Panc1 (cell line): ENCODE measurements around the gene MICAL2. TPM values are rescaled to one million over a fixed set of nuclear protein-coding genes. Genes with fewer than 3 reads are reported as not detected.

Experiments used
- ATAC-seq: fragments of 200-7000 bp; cut with Tn5 transposase; 2 replicates; pipeline ENCODE4 v1.9.1; 2020; ENCODE audit warnings: mild to moderate bottlenecking, moderate library complexity
- BruUV-seq: library from RNA; stranded (reverse); fragments of 400-500 nt; replicated peaks from 2 replicates; lab custom pipeline; 2021; lab: Mats Ljungman, UMichigan
- CTCF ChIA-PET: fragments of 300-600 bp; sonication (Branson Sonifier 250); formaldehyde crosslinking; loops from one replicate; lab custom pipeline; 2022; ENCODE audit warnings: antibody characterized with exemption; lab: Charles Lee
- POLR2A ChIA-PET: fragments of 300-600 bp; sonication (Branson Sonifier 250); formaldehyde crosslinking; loops from one replicate; lab custom pipeline; 2022; ENCODE audit warnings: antibody characterized with exemption; lab: Charles Lee
- DNase-seq: peaks from one replicate; pipeline ENCODE4 v3.0.0-alpha.2; 2010; ENCODE audit warnings: low read depth, low spot score
- H3K27ac ChIP-seq: 2 replicates; pipeline ENCODE4 v1.5.1; 2011; ENCODE audit warnings: mild to moderate bottlenecking, low read length, inconsistent platforms
- H3K27me3 ChIP-seq: fragments of 200-500 bp; sonication (Bioruptor generic); 2 replicates; pipeline ENCODE4 v1.6.0; 2014; ENCODE audit warnings: low read length, inconsistent platforms; ENCODE audit not compliant: control insufficient read depth, insufficient read depth
- H3K36me3 ChIP-seq: fragments of 200-500 bp; sonication (Bioruptor generic); 2 replicates; pipeline ENCODE4 v1.5.1; 2014; ENCODE audit warnings: inconsistent platforms, mild to moderate bottlenecking, low read length, moderate library complexity; ENCODE audit not compliant: control insufficient read depth, insufficient read depth
- H3K4me1 ChIP-seq: 2 replicates; pipeline ENCODE4 v1.5.1; 2011; ENCODE audit warnings: inconsistent platforms, mild to moderate bottlenecking, low read length, moderate library complexity; ENCODE audit not compliant: control insufficient read depth, insufficient read depth
- H3K4me3 ChIP-seq, 2 experiments: 2 replicates each; pipeline ENCODE4 v1.5.1; 2011 to 2012; ENCODE audit warnings: low read depth in 2 of 2, low read length in 2 of 2, mild to moderate bottlenecking in 2 of 2, inconsistent platforms in 1 of 2, moderate library complexity in 1 of 2
- H3K9me3 ChIP-seq: fragments of 200-500 bp; sonication (Bioruptor generic); 2 replicates; pipeline ENCODE4 v1.5.1; 2014; ENCODE audit warnings: low read depth, mild to moderate bottlenecking, inconsistent platforms, low read length, moderate library complexity; ENCODE audit not compliant: control insufficient read depth, insufficient read depth
- POLR2AphosphoS5 ChIP-seq: IDR thresholded peaks from 2 replicates; pipeline ENCODE4 v1.6.1; 2012; ENCODE audit warnings: mild to moderate bottlenecking, low read depth, low read length, moderate library complexity
- SIN3A ChIP-seq: IDR thresholded peaks from 2 replicates; pipeline ENCODE4 v1.6.1; 2012; ENCODE audit warnings: low read depth, mild to moderate bottlenecking, low read length, moderate library complexity, borderline replicate concordance; ENCODE audit not compliant: insufficient read depth
- TCF7L2 ChIP-seq: IDR thresholded peaks from 2 replicates; pipeline ENCODE4 v1.6.1; 2011; ENCODE audit warnings: mild to moderate bottlenecking, low read depth, low read length, inconsistent platforms
- in situ Hi-C: cut with HindIII; loops from 2 replicates; pipeline ENCODE4 v1.10.0; 2016; ENCODE audit warnings: low sequenced_read_pairs, low pct_unique_long_range_greater_than_20kb
- intact Hi-C: fragments of 100-400 bp; cut with micrococcal nuclease; formaldehyde crosslinking; loops from one replicate; pipeline ENCODE4 v1.10.0; 2022; ENCODE audit not compliant: unreplicated experiment
- total RNA-seq: library from RNA; stranded (reverse); gene quantifications from one replicate; pipeline ENCODE4 v1.2.1, GENCODE V29; 2021; ENCODE audit not compliant: unreplicated experiment
- TF ChIP-seq, protein P1 (sequence below), 2 experiments: IDR thresholded peaks; 2 replicates each; pipeline ENCODE4 v1.6.1; 2011 to 2012; ENCODE audit warnings: low read depth in 2 of 2, control low read depth in 1 of 2, low read length in 1 of 2, mild to moderate bottlenecking in 1 of 2, moderate library complexity in 1 of 2; ENCODE audit not compliant: insufficient read depth in 1 of 2
- TF ChIP-seq, protein P2 (sequence below): fragments of 450-650 bp; IDR thresholded peaks from 2 replicates; pipeline ENCODE4 v1.5.1; 2017; ENCODE audit warnings: mild to moderate bottlenecking

The MICAL2 gene
- total RNA-seq, 1 experiment from 2014 or later, result 199 TPM

DNA sequence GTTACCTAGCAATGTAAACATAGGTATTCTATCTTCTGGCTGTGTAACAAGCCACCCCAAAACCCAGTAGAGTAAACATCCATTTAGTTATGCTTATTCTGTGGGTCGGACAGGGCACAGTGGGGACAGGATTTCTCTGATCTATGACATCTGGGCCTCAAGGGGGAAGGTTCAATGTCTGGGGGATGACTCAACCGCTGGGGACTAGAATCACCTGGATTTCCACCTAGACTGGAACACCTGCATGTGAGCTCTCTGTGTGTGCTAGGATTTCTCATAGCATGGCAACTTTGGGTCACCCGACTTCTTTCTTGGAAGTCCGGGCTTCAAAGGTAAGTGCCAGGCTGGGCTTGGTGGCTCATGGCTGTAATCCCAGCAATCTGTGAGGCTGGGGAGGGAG, 36.5 kb upstream of the MICAL2 start:
- DNase-seq (no peak), ATAC-seq (no peak)
- Histone ChIP-seq H3K4me3 (no peak overlapping the region), H3K27ac (peak overlapping the region; percentile 58), H3K9me3 (no peaks in the 10 kb centered on the region), H3K4me1 (no peaks in the 10 kb centered on the region), H3K27me3 (no peaks in the 10 kb centered on the region), H3K36me3 (no peaks in the 10 kb centered on the region)
- POLR2A ChIA-PET, result no interaction called here
- in situ Hi-C loops (no loop called here), intact Hi-C loops (no loop called here)
- CTCF ChIA-PET, result no interaction called here
- no TSS peak for BruUV-seq
- no peak for TF ChIP-seq POLR2AphosphoS5
- TF ChIP-seq, protein P1, sequence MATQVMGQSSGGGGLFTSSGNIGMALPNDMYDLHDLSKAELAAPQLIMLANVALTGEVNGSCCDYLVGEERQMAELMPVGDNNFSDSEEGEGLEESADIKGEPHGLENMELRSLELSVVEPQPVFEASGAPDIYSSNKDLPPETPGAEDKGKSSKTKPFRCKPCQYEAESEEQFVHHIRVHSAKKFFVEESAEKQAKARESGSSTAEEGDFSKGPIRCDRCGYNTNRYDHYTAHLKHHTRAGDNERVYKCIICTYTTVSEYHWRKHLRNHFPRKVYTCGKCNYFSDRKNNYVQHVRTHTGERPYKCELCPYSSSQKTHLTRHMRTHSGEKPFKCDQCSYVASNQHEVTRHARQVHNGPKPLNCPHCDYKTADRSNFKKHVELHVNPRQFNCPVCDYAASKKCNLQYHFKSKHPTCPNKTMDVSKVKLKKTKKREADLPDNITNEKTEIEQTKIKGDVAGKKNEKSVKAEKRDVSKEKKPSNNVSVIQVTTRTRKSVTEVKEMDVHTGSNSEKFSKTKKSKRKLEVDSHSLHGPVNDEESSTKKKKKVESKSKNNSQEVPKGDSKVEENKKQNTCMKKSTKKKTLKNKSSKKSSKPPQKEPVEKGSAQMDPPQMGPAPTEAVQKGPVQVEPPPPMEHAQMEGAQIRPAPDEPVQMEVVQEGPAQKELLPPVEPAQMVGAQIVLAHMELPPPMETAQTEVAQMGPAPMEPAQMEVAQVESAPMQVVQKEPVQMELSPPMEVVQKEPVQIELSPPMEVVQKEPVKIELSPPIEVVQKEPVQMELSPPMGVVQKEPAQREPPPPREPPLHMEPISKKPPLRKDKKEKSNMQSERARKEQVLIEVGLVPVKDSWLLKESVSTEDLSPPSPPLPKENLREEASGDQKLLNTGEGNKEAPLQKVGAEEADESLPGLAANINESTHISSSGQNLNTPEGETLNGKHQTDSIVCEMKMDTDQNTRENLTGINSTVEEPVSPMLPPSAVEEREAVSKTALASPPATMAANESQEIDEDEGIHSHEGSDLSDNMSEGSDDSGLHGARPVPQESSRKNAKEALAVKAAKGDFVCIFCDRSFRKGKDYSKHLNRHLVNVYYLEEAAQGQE (IDR thresholded peaks at IDR 0.05; ENCODE audit: insufficient read depth in 1 of 2, low read depth in 2 of 2, low read length in 1 of 2), result no peak
- TF ChIP-seq, protein P2, sequence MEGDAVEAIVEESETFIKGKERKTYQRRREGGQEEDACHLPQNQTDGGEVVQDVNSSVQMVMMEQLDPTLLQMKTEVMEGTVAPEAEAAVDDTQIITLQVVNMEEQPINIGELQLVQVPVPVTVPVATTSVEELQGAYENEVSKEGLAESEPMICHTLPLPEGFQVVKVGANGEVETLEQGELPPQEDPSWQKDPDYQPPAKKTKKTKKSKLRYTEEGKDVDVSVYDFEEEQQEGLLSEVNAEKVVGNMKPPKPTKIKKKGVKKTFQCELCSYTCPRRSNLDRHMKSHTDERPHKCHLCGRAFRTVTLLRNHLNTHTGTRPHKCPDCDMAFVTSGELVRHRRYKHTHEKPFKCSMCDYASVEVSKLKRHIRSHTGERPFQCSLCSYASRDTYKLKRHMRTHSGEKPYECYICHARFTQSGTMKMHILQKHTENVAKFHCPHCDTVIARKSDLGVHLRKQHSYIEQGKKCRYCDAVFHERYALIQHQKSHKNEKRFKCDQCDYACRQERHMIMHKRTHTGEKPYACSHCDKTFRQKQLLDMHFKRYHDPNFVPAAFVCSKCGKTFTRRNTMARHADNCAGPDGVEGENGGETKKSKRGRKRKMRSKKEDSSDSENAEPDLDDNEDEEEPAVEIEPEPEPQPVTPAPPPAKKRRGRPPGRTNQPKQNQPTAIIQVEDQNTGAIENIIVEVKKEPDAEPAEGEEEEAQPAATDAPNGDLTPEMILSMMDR, result no peak
- no peak for TF ChIP-seq SIN3A
- no peak for TF ChIP-seq TCF7L2

DNA sequence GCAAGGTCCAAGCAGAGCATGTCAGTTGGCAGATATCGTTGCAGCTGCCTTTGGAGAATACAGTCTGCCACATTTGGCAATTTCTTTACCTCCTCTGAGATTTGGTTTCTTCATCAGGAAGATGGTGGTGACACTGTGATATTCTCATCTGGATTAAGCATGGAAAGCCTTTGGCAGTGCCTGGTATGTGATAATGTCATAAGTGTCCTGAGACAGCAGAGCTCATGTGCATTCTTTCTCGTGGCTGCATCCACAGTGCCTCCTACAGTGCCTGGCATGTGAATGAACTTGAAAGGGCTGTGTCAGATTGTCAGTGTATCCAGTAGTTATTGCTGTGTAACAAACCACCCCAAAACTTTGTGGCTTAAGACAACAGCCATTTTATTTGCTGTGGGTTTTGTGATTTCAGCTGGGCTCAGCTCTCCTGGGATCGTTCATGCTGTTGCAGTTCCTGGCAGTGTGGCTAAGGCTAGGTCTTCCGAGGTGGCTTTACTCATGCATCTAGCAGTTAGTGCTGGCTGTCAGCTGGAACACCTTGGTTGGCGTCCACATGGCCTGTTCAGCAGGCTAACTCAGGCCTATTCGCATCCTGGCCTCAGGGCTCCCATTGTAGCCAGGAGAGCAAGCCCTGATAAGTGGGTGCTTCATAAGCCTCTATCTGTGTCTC, 35.7 kb upstream of the MICAL2 start:
- POLR2A ChIA-PET, result no interaction called here
- TF ChIP-seq, protein P2, result no peak
- TF ChIP-seq SIN3A (no peak), TCF7L2 (no peak), POLR2AphosphoS5 (no peak)
- TF ChIP-seq, protein P1 (IDR thresholded peaks at IDR 0.05; ENCODE audit: insufficient read depth in 1 of 2, low read depth in 2 of 2, low read length in 1 of 2), result no peak
- CTCF ChIA-PET, result no interaction called here
- no peaks in the 10 kb centered on the region for H3K4me1 ChIP-seq
- H3K4me3 ChIP-seq, result no peak overlapping the region
- H3K9me3 ChIP-seq, result no peaks in the 10 kb centered on the region
- no TSS peak for BruUV-seq
- no peaks in the 10 kb centered on the region for H3K36me3 ChIP-seq
- H3K27ac ChIP-seq, result peak overlapping the region; percentile 1; the same call in 1 of the 2 replicates
- ATAC-seq (no peak), DNase-seq (no peak)
- in situ Hi-C loops, result no loop called here
- no peaks in the 10 kb centered on the region for H3K27me3 ChIP-seq
- intact Hi-C loops, result no loop called here
